SK-N-MC (cell line): ENCODE measurements around the gene CDC34.

Source experiments
- DNase-seq: peaks from one replicate; pipeline ENCODE4 v3.0.0-alpha.2; 2011; ENCODE audit warnings: low read depth, low spot score
- H3K27ac ChIP-seq: fragments of 200-600 bp; sonication (generic); 2 replicates; pipeline ENCODE4 v1.5.1; 2016; ENCODE audit warnings: mixed run types
- H3K36me3 ChIP-seq: fragments of 200-600 bp; sonication (generic); 2 replicates; pipeline ENCODE4 v1.6.1; 2017; ENCODE audit warnings: antibody characterized with exemption, low read length, mixed read lengths; ENCODE audit not compliant: insufficient read depth
- H3K4me3 ChIP-seq: fragments of 200-600 bp; sonication (generic); 2 replicates; pipeline ENCODE4 v1.5.1; 2016
- H3K9ac ChIP-seq: fragments of 200-600 bp; sonication (generic); 2 replicates; pipeline ENCODE4 v1.8.0; 2017; ENCODE audit warnings: mixed run types, mixed read lengths; ENCODE audit not compliant: insufficient read length
- H3K9me3 ChIP-seq: fragments of 200-600 bp; sonication (generic); 2 replicates; pipeline ENCODE4 v1.6.1; 2017; ENCODE audit warnings: low read depth, mild to moderate bottlenecking, antibody characterized with exemption, low read length, moderate library complexity, mixed read lengths
- EZH2 ChIP-seq: fragments of 200-600 bp; sonication (generic); IDR thresholded peaks from one replicate; pipeline ENCODE4 v1.6.1; 2017; ENCODE audit warnings: antibody characterized with exemption
- FOXP2 ChIP-seq: optimal IDR thresholded peaks from 2 replicates; pipeline ENCODE3; 2011; ENCODE audit warnings: mild to moderate bottlenecking, moderate library complexity; ENCODE audit not compliant: insufficient read depth; ENCODE audit errors: extremely low read length, control extremely low read depth
- POLR2AphosphoS5 ChIP-seq: IDR thresholded peaks from 2 replicates; pipeline ENCODE4 v1.6.1; 2012; ENCODE audit warnings: mild to moderate bottlenecking, low read depth, low read length, borderline replicate concordance

The CDC34 gene

DNA sequence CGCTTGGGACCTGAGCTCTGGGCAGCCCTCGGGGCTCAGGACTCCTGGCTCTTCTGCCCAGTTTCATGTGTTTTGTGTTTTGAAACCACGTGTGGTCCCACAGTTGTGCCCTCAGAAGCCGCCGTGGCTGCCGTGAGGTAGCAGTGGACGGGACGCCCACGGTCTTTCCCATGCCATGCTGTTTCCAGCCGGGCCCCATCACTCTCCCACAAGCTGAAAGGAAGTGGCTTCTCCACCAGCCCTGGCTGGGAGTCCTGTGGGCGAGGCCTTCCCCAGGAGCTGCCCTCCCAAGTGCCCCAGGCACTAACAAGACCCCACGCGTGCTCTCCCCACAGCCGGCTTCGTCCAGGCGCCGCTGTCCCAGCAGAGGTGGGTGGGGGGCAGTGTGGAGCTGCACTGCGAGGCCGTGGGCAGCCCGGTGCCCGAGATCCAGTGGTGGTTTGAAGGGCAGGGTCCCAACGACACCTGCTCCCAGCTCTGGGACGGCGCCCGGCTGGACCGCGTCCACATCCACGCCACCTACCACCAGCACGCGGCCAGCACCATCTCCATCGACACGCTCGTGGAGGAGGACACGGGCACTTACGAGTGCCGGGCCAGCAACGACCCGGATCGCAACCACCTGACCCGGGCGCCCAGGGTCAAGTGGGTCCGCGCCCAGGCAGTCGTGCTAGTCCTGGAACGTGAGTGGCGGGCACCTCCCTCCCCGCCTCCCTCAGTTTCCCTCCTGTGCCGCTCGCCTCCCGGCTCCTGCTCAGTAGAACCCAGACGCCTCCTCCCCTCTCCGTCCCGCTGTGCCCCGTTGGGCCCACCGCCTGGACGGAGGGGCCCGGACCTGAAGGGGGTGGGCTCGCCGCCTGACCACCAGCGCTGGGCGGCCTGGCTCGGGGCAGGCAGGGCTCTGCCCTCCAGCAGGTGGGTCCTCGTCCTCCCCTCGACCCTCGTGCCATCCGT, 46.2 kb downstream of the CDC34 start:
- no peak for DNase-seq
- Histone ChIP-seq H3K9ac (no peak overlapping the region), H3K36me3 (peaks cover 28% of the 10 kb centered on the region; the same call in 1 of the 2 replicates), H3K27ac (no peak overlapping the region), H3K9me3 (no peaks in the 10 kb centered on the region), H3K4me3 (no peak overlapping the region)
- no peak for TF ChIP-seq FOXP2
- no peak for TF ChIP-seq EZH2
- TF ChIP-seq POLR2AphosphoS5 = no peak; the same call in 1 of the 2 replicates

DNA sequence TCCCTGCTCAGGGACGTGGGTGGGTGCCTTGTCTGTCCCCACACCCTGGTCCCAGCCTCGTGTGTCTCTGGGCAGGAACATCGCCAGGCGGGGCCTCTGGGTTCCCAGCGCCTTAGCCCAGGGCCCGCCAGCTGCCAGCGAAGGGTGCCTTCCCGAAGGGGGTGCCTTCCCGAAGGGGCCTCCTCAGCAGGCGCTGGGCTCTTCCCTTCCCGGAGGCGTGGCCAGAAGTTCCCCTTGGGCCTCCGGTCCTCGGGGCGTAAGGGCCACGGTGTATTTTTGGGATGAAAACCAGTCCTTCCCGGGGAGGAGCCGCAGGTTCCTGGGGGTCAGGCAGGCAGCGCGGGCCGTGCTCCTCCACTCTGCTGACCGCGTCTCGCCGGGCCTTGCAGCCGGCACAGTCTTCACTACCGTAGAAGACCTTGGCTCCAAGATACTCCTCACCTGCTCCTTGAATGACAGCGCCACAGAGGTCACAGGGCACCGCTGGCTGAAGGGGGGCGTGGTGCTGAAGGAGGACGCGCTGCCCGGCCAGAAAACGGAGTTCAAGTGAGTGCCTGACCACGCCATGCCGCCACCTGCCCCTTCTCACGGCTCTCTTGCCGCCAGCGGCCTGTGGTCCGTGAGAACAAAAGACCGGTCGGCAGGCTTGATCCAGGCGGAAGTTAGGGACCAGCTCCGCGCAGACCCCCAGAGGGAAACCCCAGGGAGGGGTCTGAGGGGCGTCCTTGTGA, 47.7 kb downstream of the CDC34 start:
- TF ChIP-seq POLR2AphosphoS5 = no peak
- TF ChIP-seq FOXP2 = no peak
- TF ChIP-seq EZH2 = no peak
- H3K27ac ChIP-seq = no peak overlapping the region
- DNase-seq = no peak
- H3K9me3 ChIP-seq = no peaks in the 10 kb centered on the region
- H3K36me3 ChIP-seq = peaks cover 28% of the 10 kb centered on the region; the same call in 1 of the 2 replicates
- no peak overlapping the region for H3K9ac ChIP-seq
- H3K4me3 ChIP-seq = no peak overlapping the region

DNA sequence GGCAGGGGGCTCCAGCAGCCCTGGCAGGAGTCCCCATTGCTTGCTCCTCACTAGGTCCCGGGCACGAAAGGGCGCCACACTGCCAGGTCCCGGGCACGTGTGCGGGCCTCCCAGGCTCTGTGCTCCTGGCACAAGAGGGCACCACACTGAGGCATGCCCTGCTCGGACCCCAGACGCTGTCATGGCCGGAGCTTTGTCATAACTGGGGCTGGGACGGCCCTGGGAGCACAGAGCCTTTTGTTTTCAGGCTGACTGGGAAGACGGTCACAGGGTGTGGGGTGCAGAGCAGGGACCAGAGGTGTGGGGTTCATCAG, 48.2 kb downstream of the CDC34 start:
- TF ChIP-seq EZH2 (no peak), POLR2AphosphoS5 (no peak), FOXP2 (no peak)
- DNase-seq = no peak
- H3K36me3 ChIP-seq = peaks cover 28% of the 10 kb centered on the region; the same call in 1 of the 2 replicates
- no peak overlapping the region for H3K9ac ChIP-seq
- no peak overlapping the region for H3K4me3 ChIP-seq
- H3K27ac ChIP-seq = no peak overlapping the region
- H3K9me3 ChIP-seq = no peaks in the 10 kb centered on the region

- Histone ChIP-seq H3K9ac (no peak overlapping the region), H3K4me3 (no peak overlapping the region), H3K36me3 (peaks cover 28% of the 10 kb centered on the region; the same call in 1 of the 2 replicates), H3K9me3 (no peaks in the 10 kb centered on the region), H3K27ac (no peak overlapping the region)
- no peak for DNase-seq
- no peak for TF ChIP-seq FOXP2
- TF ChIP-seq EZH2 = no peak
- no peak for TF ChIP-seq POLR2AphosphoS5
These were observed 48.8 kb downstream of the CDC34 start for GRCh38 chr19:580274-580835.

DNA sequence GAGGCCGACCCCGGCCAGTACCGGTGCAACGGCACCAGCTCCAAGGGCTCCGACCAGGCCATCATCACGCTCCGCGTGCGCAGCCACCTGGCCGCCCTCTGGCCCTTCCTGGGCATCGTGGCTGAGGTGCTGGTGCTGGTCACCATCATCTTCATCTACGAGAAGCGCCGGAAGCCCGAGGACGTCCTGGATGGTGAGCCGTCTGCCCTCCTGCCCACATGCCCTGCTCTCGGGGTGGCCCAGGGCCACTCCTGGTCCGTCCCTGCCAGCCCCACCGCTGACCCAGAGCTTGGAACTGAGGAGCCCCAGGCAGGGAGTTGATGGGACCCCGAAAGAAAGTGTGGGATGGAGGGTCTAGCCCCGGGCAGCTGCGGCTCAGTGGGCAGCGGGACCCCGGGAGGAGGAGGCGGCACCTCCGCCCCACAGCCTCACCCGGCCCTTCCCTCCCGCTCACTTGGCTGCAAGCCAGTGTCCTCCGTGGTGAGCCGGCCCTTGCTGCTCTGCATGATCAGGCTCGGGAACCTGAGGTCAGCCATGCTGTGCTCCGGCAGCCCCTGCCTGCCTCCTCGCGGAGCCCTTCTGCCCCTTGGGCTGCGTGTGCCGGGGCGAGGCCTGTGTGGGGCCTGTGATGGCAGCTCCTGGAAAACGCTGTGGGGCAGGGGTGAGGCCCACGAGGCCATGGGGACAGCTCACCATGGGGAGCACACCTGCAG, 50.0 kb downstream of the CDC34 start:
- peaks cover 28% of the 10 kb centered on the region; the same call in 1 of the 2 replicates for H3K36me3 ChIP-seq
- H3K4me3 ChIP-seq = no peak overlapping the region
- H3K9me3 ChIP-seq = no peaks in the 10 kb centered on the region
- H3K27ac ChIP-seq = no peak overlapping the region
- no peak for DNase-seq
- no peak overlapping the region for H3K9ac ChIP-seq
- TF ChIP-seq FOXP2 = no peak
- no peak for TF ChIP-seq POLR2AphosphoS5
- TF ChIP-seq EZH2 = no peak

DNA sequence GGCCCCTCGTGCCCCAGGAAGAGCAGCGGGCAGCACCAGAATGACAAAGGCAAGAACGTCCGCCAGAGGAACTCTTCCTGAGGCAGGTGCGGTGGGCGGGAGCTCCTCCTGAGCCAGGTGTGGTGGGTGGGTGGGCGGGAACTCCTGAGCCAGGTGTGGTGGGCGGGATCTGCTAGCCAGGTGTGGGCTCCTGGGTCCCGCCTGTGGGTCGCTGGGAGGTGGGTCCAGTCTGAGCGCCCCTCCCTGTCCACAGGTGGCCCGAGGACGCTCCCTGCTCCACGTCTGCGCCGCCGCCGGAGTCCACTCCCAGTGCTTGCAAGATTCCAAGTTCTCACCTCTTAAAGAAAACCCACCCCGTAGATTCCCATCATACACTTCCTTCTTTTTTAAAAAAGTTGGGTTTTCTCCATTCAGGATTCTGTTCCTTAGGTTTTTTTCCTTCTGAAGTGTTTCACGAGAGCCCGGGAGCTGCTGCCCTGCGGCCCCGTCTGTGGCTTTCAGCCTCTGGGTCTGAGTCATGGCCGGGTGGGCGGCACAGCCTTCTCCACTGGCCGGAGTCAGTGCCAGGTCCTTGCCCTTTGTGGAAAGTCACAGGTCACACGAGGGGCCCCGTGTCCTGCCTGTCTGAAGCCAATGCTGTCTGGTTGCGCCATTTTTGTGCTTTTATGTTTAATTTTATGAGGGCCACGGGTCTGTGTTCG, 51.1 kb downstream of the CDC34 start:
- H3K36me3 ChIP-seq = peaks cover 27% of the 10 kb centered on the region; the same call in 1 of the 2 replicates

DNA sequence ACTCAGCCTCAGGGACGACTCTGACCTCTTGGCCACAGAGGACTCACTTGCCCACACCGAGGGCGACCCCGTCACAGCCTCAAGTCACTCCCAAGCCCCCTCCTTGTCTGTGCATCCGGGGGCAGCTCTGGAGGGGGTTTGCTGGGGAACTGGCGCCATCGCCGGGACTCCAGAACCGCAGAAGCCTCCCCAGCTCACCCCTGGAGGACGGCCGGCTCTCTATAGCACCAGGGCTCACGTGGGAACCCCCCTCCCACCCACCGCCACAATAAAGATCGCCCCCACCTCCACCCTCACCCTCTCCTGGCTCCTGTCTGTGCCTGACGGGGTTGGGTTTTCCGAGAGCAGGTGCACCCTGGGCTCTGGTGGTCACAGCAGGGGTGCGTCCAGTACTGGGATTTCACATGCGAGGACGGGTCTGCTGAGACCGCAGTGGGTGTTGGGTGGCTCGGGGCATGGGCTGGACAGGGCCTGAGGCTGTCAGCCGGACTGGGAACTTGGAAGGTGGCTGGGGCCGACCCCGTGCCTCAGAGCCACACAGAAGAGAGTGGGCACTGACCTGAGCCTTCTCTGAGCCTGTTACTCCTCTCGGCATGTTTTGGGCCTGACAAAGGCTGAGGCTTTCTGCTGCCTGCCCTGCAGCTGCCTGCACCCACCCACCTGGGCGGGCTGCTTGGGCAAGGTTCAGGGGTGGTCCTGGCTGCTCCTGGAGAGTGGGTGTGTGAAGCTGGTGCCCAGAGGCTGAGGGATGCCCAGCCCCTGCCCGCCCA, 51.8 kb downstream of the CDC34 start:
- Histone ChIP-seq H3K9ac (no peak overlapping the region), H3K4me3 (no peak overlapping the region), H3K27ac (no peak overlapping the region), H3K9me3 (no peaks in the 10 kb centered on the region), H3K36me3 (peaks cover 23% of the 10 kb centered on the region; the same call in 1 of the 2 replicates)
- TF ChIP-seq EZH2 (no peak), FOXP2 (no peak), POLR2AphosphoS5 (no peak)
- DNase-seq = no peak

More for the DNA sequence above, 51.1 kb downstream of the CDC34 start:
- DNase-seq = no peak
- H3K27ac ChIP-seq = no peak overlapping the region
- no peaks in the 10 kb centered on the region for H3K9me3 ChIP-seq
- H3K4me3 ChIP-seq = no peak overlapping the region
- TF ChIP-seq POLR2AphosphoS5 (no peak), EZH2 (no peak), FOXP2 (no peak)
- no peak overlapping the region for H3K9ac ChIP-seq
